HTR-8/SVneo (cell line): Measurements from ENCODE around the gene AGXT2.

ENCODE experiments used
- DNase-seq: peaks from one replicate; pipeline ENCODE4 v3.0.0; 2011; ENCODE audit warnings: low spot score, mixed read lengths; ENCODE audit not compliant: insufficient read length
- FAIRE-seq: peaks from 2 replicates; lab custom pipeline; 2011; peaks lifted over from hg19 to GRCh38; lab: Jason Lieb, UNC

AGXT2 gene

DNA sequence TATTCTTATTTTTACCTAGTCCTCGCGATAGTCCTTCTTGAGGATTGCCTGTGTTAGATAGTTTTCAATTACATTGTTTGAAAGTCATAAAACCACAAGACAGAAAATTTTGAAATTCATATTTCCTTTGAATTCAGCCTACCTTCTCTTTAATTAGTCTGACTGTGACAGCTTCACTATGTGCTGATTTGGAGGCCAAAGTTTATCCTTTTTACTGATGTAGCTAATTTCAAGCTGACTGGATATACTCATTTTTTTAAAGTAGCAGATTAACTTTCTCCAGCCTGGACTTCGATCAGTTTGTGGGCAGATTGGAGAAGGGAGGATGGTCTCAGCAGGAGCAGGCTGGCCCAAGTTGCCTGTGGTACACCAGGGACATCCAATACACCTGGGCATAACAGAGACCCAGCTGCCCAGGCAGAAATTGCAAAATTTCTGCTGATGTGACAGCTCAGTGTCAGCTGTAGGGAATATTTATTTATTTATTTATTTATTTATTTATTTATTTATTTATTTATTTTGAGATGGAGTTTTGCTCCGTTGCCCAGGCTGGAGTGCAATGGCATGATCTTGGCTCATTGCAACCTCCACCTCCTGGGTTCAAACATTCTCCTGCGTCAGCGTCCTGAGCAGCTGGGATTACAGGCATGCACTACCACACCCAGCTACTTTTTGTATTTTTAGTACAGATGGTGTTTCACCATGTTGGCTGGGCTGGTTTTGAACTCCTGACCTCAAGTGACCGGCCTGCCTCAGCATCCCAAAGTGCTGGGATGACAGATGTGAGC lies 24.2 kb downstream of the AGXT2 start:
- DNase-seq: no peak
- no peak for FAIRE-seq

DNA sequence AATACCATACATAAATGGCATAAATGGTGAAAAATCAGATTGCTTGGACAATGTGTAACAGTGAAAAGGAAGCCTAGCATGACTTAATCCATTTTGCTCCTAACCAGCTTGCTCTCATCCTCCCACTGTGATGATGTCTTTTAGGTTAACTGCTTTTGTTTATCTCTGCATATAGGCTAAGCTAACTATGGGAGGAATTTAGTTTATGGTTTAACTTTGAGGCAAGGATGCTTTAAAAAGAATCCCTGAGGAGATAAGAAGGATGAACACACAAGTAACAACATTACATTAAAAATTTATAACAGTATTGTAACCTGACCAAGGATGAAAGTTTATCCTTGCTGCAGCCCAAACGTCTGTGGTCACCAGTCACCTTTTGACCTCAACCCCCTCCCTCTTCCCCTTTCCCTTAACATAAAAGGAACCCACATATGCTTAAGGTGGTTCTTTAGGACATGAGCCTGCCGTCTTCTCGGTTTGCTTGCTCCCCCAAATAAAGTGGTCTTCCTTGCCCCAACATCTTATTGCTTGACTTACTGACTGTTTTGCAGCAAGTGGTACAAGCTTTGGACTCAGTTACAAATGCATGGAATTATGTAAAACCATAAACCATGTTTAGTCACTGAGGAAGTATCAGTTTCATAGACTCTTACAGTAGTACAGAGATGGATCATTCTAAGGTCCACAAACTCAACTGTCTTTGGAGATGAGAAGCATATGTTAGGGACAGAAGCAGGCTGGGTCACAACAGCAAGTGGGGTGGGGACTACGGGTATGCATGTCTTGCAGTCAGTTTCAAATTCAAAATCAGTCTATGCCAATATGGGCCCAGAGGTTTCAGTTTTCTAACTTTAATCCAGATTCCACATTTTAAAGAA lies 31.3 kb downstream of the AGXT2 start:
- FAIRE-seq (peak; percentile 13), DNase-seq (no peak)

DNA sequence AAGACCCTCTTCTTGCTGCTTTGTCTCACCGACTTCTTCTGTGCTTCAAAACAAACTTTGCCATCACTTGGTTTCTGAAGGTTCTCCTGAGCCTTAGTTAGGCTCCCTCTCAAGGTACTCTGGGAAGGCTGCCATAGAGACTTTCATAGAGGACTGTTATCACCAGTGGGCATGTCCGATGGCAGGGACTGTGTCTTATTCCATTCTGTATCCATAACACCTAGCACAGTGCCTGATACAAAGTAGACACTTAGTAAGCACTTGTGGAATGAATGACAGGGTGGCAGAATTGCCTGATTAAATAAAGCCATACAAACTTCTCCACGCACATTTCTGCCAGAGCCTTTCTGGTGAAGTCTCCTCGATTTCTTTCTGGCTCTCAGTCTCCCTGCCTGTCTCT lies 32.7 kb downstream of the AGXT2 start:
- no peak for DNase-seq
- FAIRE-seq: no peak

DNA sequence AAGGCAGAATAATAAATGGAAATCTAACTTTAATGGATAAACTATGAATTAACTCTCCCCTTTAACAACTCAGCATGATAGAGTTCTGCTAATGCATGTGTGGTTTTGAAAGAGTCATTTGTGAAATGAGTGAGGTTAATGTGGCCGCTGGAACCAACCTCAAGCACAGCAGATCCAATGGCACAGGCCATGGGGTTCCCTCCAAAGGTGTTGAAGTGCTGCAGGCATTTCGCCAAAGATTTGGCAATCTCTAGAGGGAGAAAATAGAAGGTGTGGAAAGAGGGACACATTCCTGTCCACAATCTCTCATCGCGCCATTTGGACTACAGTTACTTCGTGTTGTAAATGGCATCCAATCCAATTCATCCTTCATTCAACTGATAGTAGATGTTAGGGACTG lies 35.0 kb downstream of the AGXT2 start:
- FAIRE-seq: no peak
- DNase-seq: no peak

DNA sequence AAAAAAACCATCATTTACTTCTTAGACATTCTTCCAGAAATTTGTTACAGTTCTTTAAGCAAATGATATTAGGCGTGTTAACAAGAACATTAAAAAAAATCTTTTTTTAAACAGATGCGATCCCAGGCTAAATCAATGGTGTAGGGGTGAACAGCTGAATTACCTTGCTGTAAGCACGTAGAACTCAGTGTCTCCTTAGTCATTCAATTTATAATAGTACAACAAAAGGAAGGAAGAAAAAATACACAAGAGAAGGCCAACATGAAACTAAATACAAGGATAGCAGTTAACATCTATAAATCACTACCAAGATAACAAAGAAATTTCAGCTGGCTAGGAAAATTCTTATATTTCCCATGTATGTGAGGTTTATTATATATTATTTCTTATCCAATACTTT lies 35.4 kb downstream of the AGXT2 start:
- FAIRE-seq (no peak), DNase-seq (no peak)

DNA sequence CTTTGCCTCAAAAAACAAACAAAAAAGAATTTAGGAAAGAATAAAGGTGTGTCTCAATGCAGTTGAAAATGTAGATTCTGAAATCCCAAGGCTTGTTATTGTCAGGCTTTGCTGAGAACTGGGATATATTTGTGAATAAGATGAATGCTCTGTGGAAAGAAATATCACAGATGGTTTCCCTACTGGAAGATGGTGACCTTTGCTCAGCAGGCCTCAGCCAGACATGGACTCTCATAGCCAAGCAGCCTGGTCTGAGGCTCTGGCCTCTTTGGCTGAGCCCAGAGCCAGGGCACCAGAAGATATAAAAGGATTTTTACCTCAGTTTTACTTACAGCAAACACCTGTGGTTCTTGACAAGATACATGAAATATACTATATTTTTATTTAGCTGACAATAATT lies 37.1 kb downstream of the AGXT2 start:
- FAIRE-seq (peak; percentile 46), DNase-seq (no peak)

DNA sequence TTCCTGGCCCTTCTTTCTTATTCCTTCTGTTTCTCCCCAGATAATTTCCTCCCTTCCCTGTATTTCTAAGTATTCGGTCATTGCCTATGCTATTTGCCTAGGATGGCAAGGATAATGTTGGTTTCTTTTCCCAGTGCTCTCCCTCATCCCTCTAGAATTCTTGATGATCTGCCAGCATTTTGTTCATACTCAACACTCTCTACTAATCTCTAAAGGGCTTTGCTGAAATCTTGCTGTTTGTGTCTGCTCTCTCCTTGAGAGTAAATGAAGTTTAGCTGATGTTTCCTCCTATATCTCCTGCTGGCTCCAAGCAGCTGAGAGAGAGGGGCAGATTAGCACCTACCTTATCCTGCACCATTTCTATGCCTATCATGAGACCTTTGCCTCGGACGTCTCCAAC lies 38.1 kb downstream of the AGXT2 start:
- FAIRE-seq (no peak), DNase-seq (no peak)

DNA sequence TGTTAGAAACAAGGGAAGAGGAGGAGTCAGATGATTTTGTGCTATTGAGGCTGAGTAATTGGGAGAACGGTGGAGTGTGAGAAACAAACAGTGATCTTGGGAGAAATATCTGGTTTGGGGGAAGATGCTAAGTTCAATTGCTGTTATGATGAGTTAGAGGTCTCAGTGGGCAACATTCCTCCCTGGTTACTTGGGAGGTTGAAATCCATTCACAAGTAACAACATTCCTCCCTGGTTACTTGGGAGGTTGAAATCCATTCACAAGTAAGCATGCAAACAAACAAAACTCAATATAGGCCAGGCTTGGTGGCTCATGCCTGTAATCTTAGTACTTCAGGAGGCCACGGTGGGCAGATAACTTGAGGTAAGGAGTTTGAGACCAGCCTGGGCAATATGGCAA lies 38.7 kb downstream of the AGXT2 start:
- FAIRE-seq (no peak), DNase-seq (no peak)

DNA sequence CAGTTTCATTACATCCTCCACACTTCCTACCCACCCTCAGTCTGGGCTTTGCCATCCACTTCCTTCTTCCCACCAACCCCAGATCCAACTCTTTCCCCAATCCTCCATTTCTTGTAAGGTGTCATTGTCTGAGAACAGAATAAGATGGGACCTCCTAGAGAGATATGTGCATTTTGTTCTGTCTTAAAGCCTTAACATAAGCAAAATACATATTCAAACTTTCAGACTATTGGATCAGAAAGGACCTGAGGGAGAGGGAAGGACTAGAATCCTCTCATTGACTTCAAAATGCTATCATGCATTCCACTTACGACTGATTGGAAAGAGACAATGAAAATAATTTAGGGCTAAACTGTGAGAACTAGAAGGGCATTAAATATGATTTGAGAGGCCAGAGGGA lies 43.0 kb downstream of the AGXT2 start:
- FAIRE-seq: no peak
- no peak for DNase-seq

DNA sequence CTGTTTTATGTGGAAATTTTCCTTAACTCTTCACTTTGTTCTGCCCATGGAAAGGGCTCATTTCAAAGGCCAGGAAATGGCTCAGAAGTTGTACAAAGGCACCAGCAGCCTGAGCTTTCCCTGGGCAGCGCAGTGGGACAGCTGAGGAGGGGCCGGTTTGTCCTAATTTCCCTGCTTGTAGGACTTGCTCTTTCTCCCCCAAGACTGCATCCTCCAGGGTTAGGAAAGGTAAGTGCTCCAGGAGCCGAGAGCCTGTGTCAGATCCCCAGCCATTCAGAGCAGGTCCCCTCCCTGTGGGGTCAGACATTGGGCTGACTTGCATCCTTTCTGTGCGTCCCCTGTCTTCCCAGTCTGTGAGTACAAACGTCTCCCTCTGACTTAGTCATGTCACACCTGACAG lies 43.5 kb downstream of the AGXT2 start:
- FAIRE-seq: no peak

DNA sequence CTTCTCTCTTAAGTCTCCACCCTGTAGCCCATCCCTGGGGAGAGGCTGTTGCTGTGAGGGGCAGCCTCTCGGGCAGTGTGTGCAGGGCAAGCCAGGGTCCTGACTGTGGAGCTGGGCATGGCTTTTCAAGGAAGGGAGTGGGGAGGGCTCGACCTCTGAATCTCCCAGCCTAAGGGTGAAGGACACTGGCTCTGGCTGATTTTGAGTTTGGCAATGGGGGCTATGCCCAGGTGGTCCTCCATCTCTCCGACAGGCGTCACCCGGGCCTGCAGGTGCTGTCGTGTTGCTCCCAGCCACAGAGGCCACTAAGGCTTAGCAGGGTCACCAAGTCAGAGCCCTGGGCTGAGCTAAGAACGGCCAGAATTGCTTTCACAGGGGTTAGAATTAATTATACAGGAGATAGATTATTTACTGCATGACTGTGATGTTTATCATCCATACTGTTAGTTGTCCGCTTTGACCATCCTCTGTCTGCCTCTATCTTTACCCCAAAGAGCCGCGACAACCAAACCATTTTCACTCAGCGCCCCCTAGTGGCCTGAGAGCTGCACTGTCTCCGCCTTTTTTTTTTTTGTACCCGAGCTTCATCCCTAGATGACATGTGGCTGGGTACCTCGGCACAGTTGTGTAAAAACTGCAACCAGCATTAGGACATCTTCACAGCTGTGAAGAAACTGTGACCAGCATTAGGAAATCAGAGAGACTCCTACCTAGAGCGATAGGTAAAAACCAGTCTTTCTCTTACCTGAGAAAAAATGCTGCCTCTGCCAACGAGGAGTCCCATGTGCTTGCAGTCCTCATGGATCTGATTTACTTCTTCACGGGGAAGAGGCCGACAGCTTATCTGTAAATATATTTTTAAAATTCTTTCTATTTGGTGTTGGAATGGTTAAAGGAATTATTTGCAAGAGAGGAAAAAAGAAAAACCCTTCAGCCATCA lies 44.5 kb downstream of the AGXT2 start:
- FAIRE-seq (peak; percentile 76), DNase-seq (peak; percentile 90)

More for the DNA sequence above, 43.5 kb downstream of the AGXT2 start:
- no peak for DNase-seq

DNA sequence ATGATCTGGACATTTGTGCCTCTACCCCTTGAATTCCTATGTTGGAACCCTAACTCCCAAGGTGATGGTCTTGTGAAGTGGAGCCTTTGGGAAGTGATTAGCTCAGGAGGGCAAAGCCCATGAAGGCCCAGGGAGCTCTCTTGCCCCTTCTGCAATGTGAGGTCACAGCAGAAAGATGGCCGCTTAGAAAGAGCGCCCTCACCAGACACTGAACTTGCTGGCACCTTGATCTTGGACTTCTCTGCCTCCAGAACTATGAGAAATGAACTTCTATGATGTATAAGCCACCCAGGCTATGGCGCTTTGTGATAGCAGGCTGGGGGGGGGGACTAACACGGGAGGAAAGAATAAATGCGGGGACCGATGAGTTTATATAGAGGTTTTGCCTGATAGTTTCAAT lies 45.3 kb downstream of the AGXT2 start:
- DNase-seq (no peak), FAIRE-seq (no peak)

DNA sequence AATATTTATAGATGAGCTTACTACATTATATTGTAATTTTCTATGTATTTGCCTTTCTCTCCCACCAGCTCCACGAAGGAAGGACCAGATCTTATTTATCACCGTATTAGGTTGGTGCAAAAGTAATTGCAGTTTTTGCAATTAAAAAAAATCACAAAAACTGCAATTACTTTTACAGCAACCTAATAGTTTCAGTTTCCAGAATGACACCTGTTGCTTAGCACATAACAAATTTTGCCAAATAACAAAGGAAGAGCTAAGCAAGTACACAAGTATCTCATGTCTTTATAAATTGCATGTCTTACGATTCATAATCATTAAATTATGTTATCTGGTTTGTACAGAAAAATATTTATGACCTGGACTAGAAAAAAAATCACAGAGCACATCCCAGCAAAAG lies 45.9 kb downstream of the AGXT2 start:
- DNase-seq (no peak), FAIRE-seq (no peak)

DNA sequence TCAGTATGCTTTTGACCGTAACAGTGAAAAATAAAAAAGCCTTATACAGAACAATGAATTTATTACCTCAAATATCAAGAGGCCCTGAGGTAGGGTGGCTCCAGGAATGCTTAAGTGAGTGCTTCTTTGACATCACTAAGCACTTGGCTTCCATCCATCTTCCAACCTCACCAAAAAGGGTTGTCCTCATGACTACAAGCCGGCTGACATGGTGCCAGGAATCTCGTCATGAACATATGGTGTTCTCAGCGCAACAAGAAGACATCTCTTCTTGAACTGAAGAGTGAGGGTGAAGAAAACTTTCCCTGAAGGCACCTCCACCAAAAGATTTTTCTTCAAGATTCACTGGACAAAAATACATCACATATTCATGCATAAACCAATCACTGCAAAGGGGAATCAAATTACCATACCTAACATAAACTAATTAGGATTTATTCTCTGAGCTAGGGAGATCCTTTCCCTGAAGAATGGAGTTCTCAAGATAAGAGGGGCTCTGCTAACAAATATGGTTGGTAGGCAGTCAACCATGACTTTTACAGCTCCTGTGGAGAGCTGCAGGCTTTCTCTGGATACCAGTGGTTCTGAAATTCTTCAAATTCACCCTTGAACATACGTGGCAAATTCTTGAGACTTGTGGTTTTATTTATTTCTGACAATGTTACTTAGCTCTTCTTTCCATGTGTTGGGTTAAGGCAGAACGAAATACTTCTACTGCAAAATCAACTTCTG lies 49.5 kb downstream of the AGXT2 start:
- DNase-seq: no peak
- no peak for FAIRE-seq

DNA sequence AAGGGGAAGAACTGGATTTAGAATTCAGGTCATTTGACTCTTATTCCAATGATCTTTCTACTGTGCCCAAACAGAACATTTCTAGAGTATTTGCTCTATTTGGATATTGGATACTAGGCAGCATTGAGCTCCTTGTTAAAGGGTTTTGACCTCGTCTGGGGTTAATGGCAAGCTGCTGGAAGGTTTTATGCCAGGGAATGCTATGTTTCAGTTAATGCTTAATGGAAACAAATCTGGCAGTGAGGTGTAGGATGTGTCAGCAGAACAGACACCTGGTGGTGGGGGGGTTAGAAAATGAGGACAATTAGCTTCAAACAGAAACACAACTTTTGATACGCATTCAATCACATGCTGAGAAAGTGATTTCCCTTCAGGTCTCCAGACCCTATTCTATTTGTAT lies 51.5 kb downstream of the AGXT2 start:
- FAIRE-seq (no peak), DNase-seq (no peak)

DNA sequence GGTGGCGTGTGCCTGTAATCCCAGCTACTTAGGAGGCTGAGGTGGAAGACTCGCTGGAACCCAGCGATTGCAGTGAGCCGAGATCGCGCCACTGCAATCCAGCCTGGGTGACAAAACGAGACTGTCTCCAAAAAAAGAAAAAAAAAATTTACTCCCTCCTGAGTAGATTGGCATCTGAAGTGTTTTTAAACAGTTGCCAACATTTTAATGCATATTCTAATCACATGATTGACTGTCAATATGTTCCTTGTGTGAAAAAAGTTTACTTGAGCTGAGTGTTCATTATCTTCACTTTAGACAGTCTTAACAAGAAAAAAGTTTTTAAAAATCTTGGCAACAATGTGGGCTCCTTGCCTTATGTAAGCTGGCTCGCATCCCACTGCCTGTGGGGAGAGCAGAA lies 53.8 kb downstream of the AGXT2 start:
- DNase-seq (no peak), FAIRE-seq (no peak)

DNA sequence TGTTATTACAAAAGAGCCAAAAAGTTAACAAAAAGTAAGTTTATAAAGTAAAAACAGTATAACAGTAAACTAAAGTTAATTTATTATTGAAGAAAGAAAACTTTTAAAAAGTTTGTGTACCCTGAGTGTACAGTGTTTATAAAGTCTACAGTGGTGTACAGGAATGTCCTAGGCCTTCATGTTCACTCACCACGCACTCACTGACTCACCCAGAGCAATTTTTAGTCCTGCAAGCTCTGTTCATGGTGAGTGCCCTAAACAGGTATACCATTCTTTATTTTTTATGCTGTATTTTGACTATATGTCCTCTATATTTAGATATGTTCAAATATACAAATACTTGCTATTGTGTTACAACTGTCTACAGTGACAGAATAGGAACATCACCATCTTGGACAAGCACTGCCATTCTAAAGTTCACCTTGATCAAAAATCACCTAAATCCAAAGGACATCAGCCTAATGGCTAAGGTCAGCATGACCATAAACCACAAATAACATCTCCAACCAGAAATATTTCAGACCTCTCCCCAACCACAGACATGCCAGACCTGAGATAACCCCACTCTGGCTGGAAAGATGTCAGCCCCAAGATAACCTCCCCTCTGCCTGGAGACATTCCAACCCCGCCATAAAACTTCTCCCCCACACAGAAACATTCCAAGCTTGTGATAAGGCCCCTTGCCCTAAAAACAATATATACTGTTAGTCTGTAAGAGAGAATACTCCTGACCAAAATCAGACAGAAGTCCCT lies 56.1 kb downstream of the AGXT2 start:
- DNase-seq (no peak), FAIRE-seq (peak; percentile 69)

DNA sequence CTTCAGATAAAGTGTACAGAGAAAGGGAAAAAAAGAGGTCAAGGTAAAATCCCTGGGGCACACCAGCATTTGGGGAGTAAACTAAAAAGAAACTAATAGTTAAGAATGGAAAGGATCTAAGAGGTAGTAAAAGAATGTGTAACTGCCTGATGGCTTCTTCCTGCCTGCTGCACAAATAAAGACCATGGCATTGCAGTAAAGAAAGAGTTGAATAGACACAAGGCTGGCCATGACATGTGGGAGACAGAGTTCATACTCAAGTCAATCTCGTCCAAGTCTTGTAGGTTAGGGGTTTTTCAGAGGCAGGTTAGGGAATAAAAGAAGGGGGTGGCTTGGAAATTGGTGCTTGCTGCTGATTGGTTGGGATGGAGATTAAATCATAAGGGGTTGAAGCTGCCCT lies 60.8 kb downstream of the AGXT2 start:
- no peak for DNase-seq
- no peak for FAIRE-seq

DNA sequence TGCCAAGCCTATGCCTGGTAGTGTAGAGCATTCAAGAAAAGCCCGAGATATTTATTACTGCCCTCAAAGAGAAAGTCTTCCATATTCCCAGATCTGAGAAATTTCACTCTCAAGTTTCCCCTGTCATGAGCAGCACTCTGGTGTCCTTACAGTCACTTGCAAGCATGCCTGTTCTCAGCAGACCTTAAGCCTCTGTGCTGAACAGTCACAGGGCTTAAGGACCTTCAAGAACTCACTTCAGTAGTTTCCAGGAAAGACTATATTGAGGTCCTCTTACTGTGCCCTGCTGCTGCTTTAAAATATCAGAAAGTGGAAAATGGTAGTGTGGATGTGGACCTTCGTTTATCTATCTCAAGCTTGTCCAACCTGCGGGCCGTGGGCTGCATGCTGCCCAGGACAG lies 64.9 kb downstream of the AGXT2 start:
- no peak for DNase-seq
- FAIRE-seq: no peak
